Vagina (tissue), 2 donors: ENCODE data around the gene GPN1. TPM values are rescaled to one million over a fixed set of nuclear protein-coding genes. Genes with fewer than 3 reads are reported as not detected.
"Not testable (repeated sequence)": the region's sequence is repeated elsewhere in the genome, so short reads cannot be mapped to it uniquely, and the experiment has no call there.

Source experiments
- DNase-seq, 2 donors: peaks; one replicate each; pipeline ENCODE4 v3.0.0-alpha.2; 2017; ENCODE audit errors: extremely low spot score in 2 of 2
- H3K27ac ChIP-seq: fragments of 200-600 bp; sonication (generic); one replicate; pipeline ENCODE4 v1.5.1; 2019
- H3K27me3 ChIP-seq: fragments of 200-600 bp; sonication (generic); one replicate; pipeline ENCODE4 v1.5.1; 2019
- H3K36me3 ChIP-seq, 2 donors: fragments of 200-600 bp; sonication (generic); one replicate each; pipeline ENCODE4 v1.5.1; 2017 to 2019
- H3K4me1 ChIP-seq: fragments of 200-600 bp; sonication (generic); one replicate; pipeline ENCODE4 v1.5.1; 2019
- H3K4me3 ChIP-seq, 2 donors: fragments of 200-600 bp; sonication (generic); 1 replicate in 1 of 2; 2 replicates in 1 of 2; pipeline ENCODE4 v1.5.1; 2016 to 2019
- H3K9me3 ChIP-seq: fragments of 200-600 bp; sonication (generic); one replicate; pipeline ENCODE4 v1.5.1; 2019
- CTCF ChIP-seq, 3 experiments: fragments of 450-650 bp in 2 of 3; fragments of 200-600 bp in 1 of 3; sonication (generic) in 1 of 3; IDR thresholded peaks; one replicate each; pipeline ENCODE4 v1.5.1; 2017 to 2019; ENCODE audit warnings: antibody characterized with exemption in 3 of 3, mild to moderate bottlenecking in 2 of 3, moderate library complexity in 2 of 3
- POLR2A ChIP-seq, 2 donors: fragments of 450-650 bp; IDR thresholded peaks; one replicate each; pipeline ENCODE4 v1.6.1; 2017; ENCODE audit warnings: antibody characterized with exemption in 2 of 2, mild to moderate bottlenecking in 2 of 2, moderate library complexity in 2 of 2
- POLR2AphosphoS5 ChIP-seq, 2 donors: sonication (generic); formaldehyde crosslinking; IDR thresholded peaks; one replicate each; pipeline ENCODE4 v1.9.0; 2017; ENCODE audit warnings: antibody characterized with exemption in 2 of 2, mild to moderate bottlenecking in 2 of 2, low read depth in 1 of 2; ENCODE audit not compliant: insufficient read depth in 1 of 2
- intact Hi-C: fragments of 100-400 bp; cut with DNase I; formaldehyde crosslinking; loops from one replicate; pipeline ENCODE4 v1.15.1; 2023
- total RNA-seq: library from RNA; depleted of rRNA; stranded (reverse); fragments of >200 nt; gene quantifications from one replicate; pipeline ENCODE4 v1.2.3, GENCODE V29; 2016

Gene GPN1
- total RNA-seq, 1 donor from 2014 or later, result 30.0 TPM

DNA sequence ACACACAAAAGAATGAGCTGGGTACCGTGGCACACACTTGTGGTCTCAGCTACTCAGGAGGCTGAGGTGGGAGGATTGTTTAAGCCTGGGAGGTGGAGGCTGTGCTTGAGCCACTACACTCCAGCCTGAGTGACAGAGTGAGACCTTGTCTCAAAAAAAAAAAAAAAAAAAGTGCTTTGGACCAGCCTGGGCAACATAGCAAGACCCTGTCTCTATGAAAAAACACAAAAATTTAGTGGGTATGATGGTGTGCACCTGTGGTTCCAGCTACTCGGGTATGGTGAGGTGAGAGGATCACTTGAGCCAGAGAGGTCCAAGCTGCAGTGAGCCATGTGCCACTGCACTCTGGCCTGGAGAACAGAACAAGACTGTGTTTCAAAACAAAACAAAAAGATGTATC is 35.6 kb upstream of the GPN1 start:
- Histone ChIP-seq H3K4me1 (no peaks in the 10 kb centered on the region), H3K27me3 (no peaks in the 10 kb centered on the region), H3K27ac (no peak overlapping the region), H3K9me3 (peaks cover 19% of the 10 kb centered on the region), H3K4me3 (no peak overlapping the region), H3K36me3 (no peaks in the 10 kb centered on the region)
- TF ChIP-seq POLR2A (IDR thresholded peaks at IDR 0.05) (no peak), POLR2AphosphoS5 (IDR thresholded peaks at IDR 0.05; ENCODE audit: insufficient read depth in 1 of 2, low read depth in 1 of 2) (no peak), CTCF (IDR thresholded peaks at IDR 0.05) (no peak)
- DNase-seq, result no peak
- intact Hi-C loops, result no loop called here

- H3K27me3 ChIP-seq, H3K27ac ChIP-seq, H3K4me1 ChIP-seq, DNase-seq, H3K36me3 ChIP-seq, H3K4me3 ChIP-seq, intact Hi-C loops: not testable (repeated sequence)
- peaks cover 19% of the 10 kb centered on the region for H3K9me3 ChIP-seq
Measured at GRCh38 chr2:27594020-27594703, 34.7 kb upstream of the GPN1 start.

DNA sequence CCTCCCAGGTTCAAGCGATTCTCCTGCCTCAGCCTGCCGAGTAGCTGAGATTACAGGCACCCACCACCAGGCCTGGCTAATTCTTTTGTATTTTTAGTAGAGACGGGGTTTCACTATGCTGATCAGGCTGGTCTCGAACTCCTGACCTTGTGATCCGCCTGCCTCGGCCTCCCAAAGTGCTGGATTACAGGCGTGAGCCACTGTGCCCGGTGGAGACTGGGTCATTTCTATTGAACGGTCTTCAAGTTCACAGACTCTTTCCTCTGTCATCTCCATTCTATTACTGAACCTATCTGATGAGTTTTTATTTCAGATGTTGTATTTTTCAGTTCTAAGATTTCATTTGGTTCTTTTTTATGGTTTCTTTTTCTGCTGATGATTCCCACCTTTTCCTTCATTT is 33.4 kb upstream of the GPN1 start:
- intact Hi-C loops, H3K27me3 ChIP-seq, H3K4me3 ChIP-seq, DNase-seq, H3K4me1 ChIP-seq, H3K27ac ChIP-seq, H3K36me3 ChIP-seq: not testable (repeated sequence)
- H3K9me3 ChIP-seq, result peaks cover 19% of the 10 kb centered on the region

GRCh38 chr2:27596627-27597026 is 32.2 kb upstream of the GPN1 start:
- Histone ChIP-seq H3K4me1 (no peaks in the 10 kb centered on the region), H3K27ac (no peak overlapping the region), H3K4me3 (no peak overlapping the region), H3K36me3 (peaks cover 0 to 8% of the 10 kb centered on the region in 2 donors), H3K9me3 (peaks cover 10% of the 10 kb centered on the region), H3K27me3 (no peaks in the 10 kb centered on the region)
- no peak for TF ChIP-seq POLR2A (IDR thresholded peaks at IDR 0.05)
- no peak for TF ChIP-seq CTCF (IDR thresholded peaks at IDR 0.05)
- TF ChIP-seq POLR2AphosphoS5 (IDR thresholded peaks at IDR 0.05; ENCODE audit: insufficient read depth in 1 of 2, low read depth in 1 of 2), result no peak
- no peak for DNase-seq
- intact Hi-C loops, result no loop called here

GRCh38 chr2:27606611-27607010 is 22.2 kb upstream of the GPN1 start:
- intact Hi-C loops, result no loop called here
- Histone ChIP-seq H3K4me1 (no peaks in the 10 kb centered on the region), H3K4me3 (no peak overlapping the region), H3K9me3 (no peaks in the 10 kb centered on the region), H3K36me3 (peaks cover 0 to 65% of the 10 kb centered on the region in 2 donors), H3K27ac (no peak overlapping the region), H3K27me3 (no peaks in the 10 kb centered on the region)
- no peak for DNase-seq
- TF ChIP-seq CTCF (IDR thresholded peaks at IDR 0.05), result no peak
- no peak for TF ChIP-seq POLR2A (IDR thresholded peaks at IDR 0.05)
- TF ChIP-seq POLR2AphosphoS5 (IDR thresholded peaks at IDR 0.05; ENCODE audit: insufficient read depth in 1 of 2, low read depth in 1 of 2), result no peak

DNA sequence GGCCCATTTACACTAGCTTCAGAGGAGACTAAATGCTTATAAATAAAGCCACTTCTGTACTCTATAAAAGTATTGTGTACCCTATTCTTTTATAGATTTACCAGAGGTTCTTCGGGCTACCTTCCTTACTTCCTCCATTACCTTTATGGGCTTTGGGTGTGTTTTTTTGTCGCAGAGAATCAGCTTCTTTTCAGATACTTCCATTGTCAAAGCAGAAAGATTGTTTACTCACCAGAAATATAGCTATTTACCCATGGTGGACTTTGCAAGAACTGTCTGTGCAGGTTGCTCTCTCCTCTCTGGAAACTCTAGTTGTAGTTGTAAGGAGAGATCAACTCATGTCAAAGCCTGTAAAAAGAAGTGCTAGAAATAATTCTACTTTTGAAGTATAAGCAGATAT is 14.9 kb upstream of the GPN1 start:
- TF ChIP-seq POLR2AphosphoS5 (IDR thresholded peaks at IDR 0.05; ENCODE audit: insufficient read depth in 1 of 2, low read depth in 1 of 2) (no peak), CTCF (IDR thresholded peaks at IDR 0.05) (no peak), POLR2A (IDR thresholded peaks at IDR 0.05) (no peak)
- Histone ChIP-seq H3K9me3 (no peaks in the 10 kb centered on the region), H3K27ac (no peak overlapping the region), H3K36me3 (peaks cover 0 to 51% of the 10 kb centered on the region in 2 donors), H3K4me1 (no peaks in the 10 kb centered on the region), H3K4me3 (no peak overlapping the region), H3K27me3 (no peaks in the 10 kb centered on the region)
- no peak for DNase-seq
- intact Hi-C loops, result no loop called here
